HG03432 (cell line): ENCODE data around the gene CCDC85C.

ENCODE experiments used
- ATAC-seq: cut with Tn5 transposase; IDR thresholded peaks from one replicate; pipeline ENCODE4 v1.9.1; 2021; ENCODE audit warnings: mild to moderate bottlenecking, moderate library complexity; ENCODE audit not compliant: unreplicated experiment

Gene CCDC85C

GRCh38 chr14:99524804-99525698, 79.0 kb downstream of the CCDC85C start:
- no peak for ATAC-seq

- no peak for ATAC-seq
These were observed 79.8 kb downstream of the CCDC85C start for GRCh38 chr14:99524091-99524661.

- ATAC-seq, result no peak
These were observed 80.3 kb downstream of the CCDC85C start for GRCh38 chr14:99523704-99524055.

GRCh38 chr14:99522934-99523703, 80.9 kb downstream of the CCDC85C start:
- no peak for ATAC-seq

GRCh38 chr14:99522457-99522891, 81.5 kb downstream of the CCDC85C start:
- ATAC-seq, result no peak

GRCh38 chr14:99522025-99522401, 82.0 kb downstream of the CCDC85C start:
- no peak for ATAC-seq

GRCh38 chr14:99521176-99522024, 82.6 kb downstream of the CCDC85C start:
- no peak for ATAC-seq

GRCh38 chr14:99520571-99521081, 83.4 kb downstream of the CCDC85C start:
- no peak for ATAC-seq

GRCh38 chr14:99519931-99520421, 84.0 kb downstream of the CCDC85C start:
- no peak for ATAC-seq

- ATAC-seq, result no peak
These were observed 84.6 kb downstream of the CCDC85C start for GRCh38 chr14:99519347-99519881.

- ATAC-seq, result peak; percentile 70
These were observed 85.3 kb downstream of the CCDC85C start for GRCh38 chr14:99518441-99519346.

GRCh38 chr14:99517643-99518381, 86.2 kb downstream of the CCDC85C start:
- peak; percentile 2 for ATAC-seq

- no peak for ATAC-seq
These were observed 87.0 kb downstream of the CCDC85C start for GRCh38 chr14:99516871-99517642.

- ATAC-seq, result no peak
These were observed 87.7 kb downstream of the CCDC85C start for GRCh38 chr14:99516156-99516870.

- ATAC-seq, result no peak
These were observed 88.5 kb downstream of the CCDC85C start for GRCh38 chr14:99515301-99516155.
